DND-41 (cell line): ENCODE measurements around the gene ANK3.

Source experiments
- ATAC-seq: fragments of 200-7000 bp; cut with Tn5 transposase; 3 replicates; pipeline ENCODE4 v1.9.1; 2021; ENCODE audit warnings: low read depth; ENCODE audit not compliant: insufficient read depth
- DNase-seq: peaks from one replicate; pipeline ENCODE4 v3.0.0-alpha.2; 2020
- H2AFZ ChIP-seq: 2 replicates; pipeline ENCODE4 v1.6.0; 2012; ENCODE audit warnings: low read depth, low read length
- H3K27ac ChIP-seq: 2 replicates; pipeline ENCODE4 v1.5.1; 2012; ENCODE audit warnings: low read length, inconsistent platforms
- H3K27me3 ChIP-seq: fragments of 200-600 bp; sonication (generic); 2 replicates; pipeline ENCODE4 v1.6.0; 2012; ENCODE audit warnings: low read length, mild to moderate bottlenecking, inconsistent platforms; ENCODE audit not compliant: insufficient read depth, poor library complexity
- H3K36me3 ChIP-seq: 2 replicates; pipeline ENCODE4 v1.5.1; 2012; ENCODE audit warnings: low read length, inconsistent platforms; ENCODE audit not compliant: insufficient read depth
- H3K4me1 ChIP-seq: 2 replicates; pipeline ENCODE4 v1.5.1; 2012; ENCODE audit warnings: mild to moderate bottlenecking, low read length; ENCODE audit not compliant: insufficient read depth
- H3K4me2 ChIP-seq: 2 replicates; pipeline ENCODE4 v1.6.0; 2012; ENCODE audit warnings: mild to moderate bottlenecking, moderate library complexity, low read length, inconsistent platforms; ENCODE audit not compliant: insufficient read depth
- H3K4me3 ChIP-seq, 2 experiments: fragments of 200-600 bp in 1 of 2; shearing (Covaris generic) in 1 of 2; 2 replicates each; pipeline ENCODE4 v1.5.1; 2012 to 2016; ENCODE audit warnings: inconsistent platforms in 2 of 2, low read length in 2 of 2, mild to moderate bottlenecking in 2 of 2, low read depth in 1 of 2, moderate library complexity in 1 of 2
- H3K79me2 ChIP-seq: 2 replicates; pipeline ENCODE4 v1.6.0; 2012; ENCODE audit warnings: low read length, inconsistent platforms; ENCODE audit not compliant: insufficient read depth
- H3K9ac ChIP-seq: 2 replicates; pipeline ENCODE4 v1.6.0; 2012; ENCODE audit warnings: low read depth, mild to moderate bottlenecking, inconsistent platforms, low read length, moderate library complexity
- H3K9me3 ChIP-seq: 2 replicates; pipeline ENCODE4 v1.5.1; 2012; ENCODE audit warnings: low read length, moderate library complexity, mild to moderate bottlenecking, inconsistent platforms; ENCODE audit not compliant: insufficient read depth, severe bottlenecking
- H4K20me1 ChIP-seq: 2 replicates; pipeline ENCODE4 v1.6.0; 2012; ENCODE audit warnings: low read length; ENCODE audit not compliant: insufficient read depth
- EZH2 ChIP-seq: IDR thresholded peaks from 3 replicates; pipeline ENCODE4 v1.6.1; 2012; ENCODE audit warnings: borderline replicate concordance, low read depth, mild to moderate bottlenecking, moderate library complexity, low read length, inconsistent platforms; ENCODE audit not compliant: severe bottlenecking
- TF ChIP-seq, protein P1 (sequence below): IDR thresholded peaks from 2 replicates; pipeline ENCODE4 v1.5.1; 2012; ENCODE audit warnings: borderline replicate concordance, low read length, moderate library complexity, mild to moderate bottlenecking; ENCODE audit not compliant: poor library complexity, severe bottlenecking; ENCODE audit errors: extremely low read depth

ANK3 gene

GRCh38 chr10:60403168-60403873 lies 13.6 kb upstream of the ANK3 start:
- Histone ChIP-seq H3K4me3 (no peak overlapping the region), H3K9ac (no peak overlapping the region), H3K27ac (no peak overlapping the region), H3K4me1 (no peaks in the 10 kb centered on the region), H3K4me2 (no peak overlapping the region), H3K36me3 (no peaks in the 10 kb centered on the region), H3K9me3 (no peaks in the 10 kb centered on the region), H2AFZ (no peak overlapping the region), H3K27me3 (no peaks in the 10 kb centered on the region), H4K20me1 (no peaks in the 10 kb centered on the region), H3K79me2 (no peaks in the 10 kb centered on the region)
- ATAC-seq: no peak
- TF ChIP-seq, protein P1, sequence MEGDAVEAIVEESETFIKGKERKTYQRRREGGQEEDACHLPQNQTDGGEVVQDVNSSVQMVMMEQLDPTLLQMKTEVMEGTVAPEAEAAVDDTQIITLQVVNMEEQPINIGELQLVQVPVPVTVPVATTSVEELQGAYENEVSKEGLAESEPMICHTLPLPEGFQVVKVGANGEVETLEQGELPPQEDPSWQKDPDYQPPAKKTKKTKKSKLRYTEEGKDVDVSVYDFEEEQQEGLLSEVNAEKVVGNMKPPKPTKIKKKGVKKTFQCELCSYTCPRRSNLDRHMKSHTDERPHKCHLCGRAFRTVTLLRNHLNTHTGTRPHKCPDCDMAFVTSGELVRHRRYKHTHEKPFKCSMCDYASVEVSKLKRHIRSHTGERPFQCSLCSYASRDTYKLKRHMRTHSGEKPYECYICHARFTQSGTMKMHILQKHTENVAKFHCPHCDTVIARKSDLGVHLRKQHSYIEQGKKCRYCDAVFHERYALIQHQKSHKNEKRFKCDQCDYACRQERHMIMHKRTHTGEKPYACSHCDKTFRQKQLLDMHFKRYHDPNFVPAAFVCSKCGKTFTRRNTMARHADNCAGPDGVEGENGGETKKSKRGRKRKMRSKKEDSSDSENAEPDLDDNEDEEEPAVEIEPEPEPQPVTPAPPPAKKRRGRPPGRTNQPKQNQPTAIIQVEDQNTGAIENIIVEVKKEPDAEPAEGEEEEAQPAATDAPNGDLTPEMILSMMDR: no peak
- TF ChIP-seq EZH2: no peak
- DNase-seq: no peak

DNA sequence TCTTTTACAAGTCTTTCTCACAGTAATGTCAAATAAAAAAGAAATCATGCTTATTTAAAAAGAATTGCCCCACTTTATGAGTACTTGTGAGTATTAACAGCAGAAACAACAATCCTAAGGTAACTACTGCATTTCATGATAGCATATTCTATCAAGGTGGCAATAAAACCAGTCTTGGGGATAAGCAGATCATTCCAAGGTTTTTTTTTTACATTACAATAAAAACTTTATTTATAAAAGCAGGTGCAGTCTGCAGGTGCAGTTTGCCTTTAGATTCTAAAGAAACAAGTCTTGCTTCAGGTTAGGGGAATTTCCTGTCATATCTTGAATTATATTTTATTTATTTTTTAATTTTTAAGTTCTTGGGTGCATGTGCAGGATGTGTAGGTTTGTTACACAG lies 10.7 kb upstream of the ANK3 start:
- ATAC-seq: no peak

DNA sequence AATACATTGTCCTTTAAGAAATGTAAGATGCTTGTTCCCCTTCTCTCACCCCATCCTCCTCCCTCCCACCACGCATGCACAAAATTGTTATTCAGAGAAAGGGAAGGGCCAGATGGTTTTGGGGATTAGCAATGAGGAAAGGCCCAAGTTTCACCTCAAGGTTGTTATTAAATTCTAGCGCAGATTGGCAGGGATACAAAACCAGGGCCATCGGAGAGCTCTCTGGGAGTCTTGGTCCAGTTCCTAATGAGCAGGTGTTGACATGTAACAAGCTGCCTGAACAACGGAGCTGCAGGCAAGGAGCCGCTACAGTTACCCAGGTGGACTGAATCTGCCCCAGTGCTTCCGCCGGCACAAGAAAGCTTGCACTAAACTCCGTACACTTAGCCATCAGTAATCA lies 9.7 kb upstream of the ANK3 start:
- no peaks in the 10 kb centered on the region for H3K27me3 ChIP-seq
- no peak for DNase-seq
- H3K79me2 ChIP-seq: no peaks in the 10 kb centered on the region
- no peak overlapping the region for H3K27ac ChIP-seq
- no peak overlapping the region for H2AFZ ChIP-seq
- no peaks in the 10 kb centered on the region for H3K4me1 ChIP-seq
- H3K4me2 ChIP-seq: no peak overlapping the region
- no peak for ATAC-seq
- no peak overlapping the region for H3K9ac ChIP-seq
- no peak overlapping the region for H3K4me3 ChIP-seq
- H4K20me1 ChIP-seq: no peaks in the 10 kb centered on the region
- TF ChIP-seq EZH2: no peak
- H3K36me3 ChIP-seq: no peaks in the 10 kb centered on the region
- H3K9me3 ChIP-seq: no peaks in the 10 kb centered on the region

More for the DNA sequence above, 10.7 kb upstream of the ANK3 start:
- Histone ChIP-seq H3K27me3 (no peaks in the 10 kb centered on the region), H3K4me1 (no peaks in the 10 kb centered on the region), H3K27ac (no peak overlapping the region), H3K36me3 (no peaks in the 10 kb centered on the region), H3K9ac (no peak overlapping the region), H3K79me2 (no peaks in the 10 kb centered on the region), H3K4me3 (no peak overlapping the region), H3K4me2 (no peak overlapping the region), H2AFZ (no peak overlapping the region), H4K20me1 (no peaks in the 10 kb centered on the region), H3K9me3 (no peaks in the 10 kb centered on the region)
- no peak for DNase-seq
- TF ChIP-seq EZH2: no peak
- TF ChIP-seq, protein P1: no peak

- Histone ChIP-seq H3K27ac (no peak overlapping the region), H3K9ac (no peak overlapping the region), H3K79me2 (no peaks in the 10 kb centered on the region), H3K36me3 (no peaks in the 10 kb centered on the region), H3K9me3 (no peaks in the 10 kb centered on the region), H3K4me1 (no peaks in the 10 kb centered on the region), H3K4me2 (no peak overlapping the region), H3K4me3 (no peak overlapping the region), H2AFZ (no peak overlapping the region), H4K20me1 (no peaks in the 10 kb centered on the region), H3K27me3 (no peaks in the 10 kb centered on the region)
- ATAC-seq (no peak), DNase-seq (no peak)
- no peak for TF ChIP-seq EZH2
- TF ChIP-seq, protein P1: no peak
Observed at GRCh38 chr10:60397792-60398191, 8.1 kb upstream of the ANK3 start.
